IMR-90 (cell line): ENCODE data around the gene PCDHA11.

Source experiments
- BHLHE40 ChIP-seq: fragments of 150-350 bp; IDR thresholded peaks from 2 replicates; pipeline ENCODE4 v1.6.1; 2016; ENCODE audit warnings: mild to moderate bottlenecking, low read depth, low read length
- CEBPB ChIP-seq: IDR thresholded peaks from 2 replicates; pipeline ENCODE4 v1.6.1; 2012; ENCODE audit warnings: low read depth, low read length, improper control_type of control experiment
- CTCF ChIP-seq: conservative IDR thresholded peaks from 2 replicates; pipeline ENCODE4 v1.5.1; 2012; ENCODE audit warnings: mild to moderate bottlenecking, low read depth, low read length, improper control_type of control experiment
- FOS ChIP-seq: fragments of 150-350 bp; IDR thresholded peaks from 2 replicates; pipeline ENCODE4 v1.6.1; 2016; ENCODE audit warnings: low read depth, low read length
- MAFK ChIP-seq: IDR thresholded peaks from 2 replicates; pipeline ENCODE4 v1.6.1; 2012; ENCODE audit warnings: low read depth, low read length, improper control_type of control experiment
- MAZ ChIP-seq: IDR thresholded peaks from 2 replicates; pipeline ENCODE4 v1.6.1; 2012; ENCODE audit warnings: low read depth, mild to moderate bottlenecking, low read length, improper control_type of control experiment, moderate library complexity, borderline replicate concordance
- MXI1 ChIP-seq: IDR thresholded peaks from 2 replicates; pipeline ENCODE4 v1.6.1; 2012; ENCODE audit warnings: low read depth, mild to moderate bottlenecking, low read length, moderate library complexity, borderline replicate concordance
- POLR2A ChIP-seq: IDR thresholded peaks from 2 replicates; pipeline ENCODE4 v1.6.1; 2012; ENCODE audit warnings: mild to moderate bottlenecking, low read depth, low read length
- RAD21 ChIP-seq: IDR thresholded peaks from 2 replicates; pipeline ENCODE4 v1.6.1; 2012; ENCODE audit warnings: low read length, improper control_type of control experiment
- RCOR1 ChIP-seq: IDR thresholded peaks from 2 replicates; pipeline ENCODE4 v1.6.1; 2012; ENCODE audit warnings: mild to moderate bottlenecking, low read length, improper control_type of control experiment; ENCODE audit not compliant: insufficient replicate concordance
- RFX5 ChIP-seq: IDR thresholded peaks from 2 replicates; pipeline ENCODE4 v1.8.0; 2012; ENCODE audit warnings: low read depth, mild to moderate bottlenecking, low read length, moderate library complexity
- SMC3 ChIP-seq: fragments of 150-350 bp; IDR thresholded peaks from 2 replicates; pipeline ENCODE4 v1.6.1; 2016; ENCODE audit warnings: low read depth, mild to moderate bottlenecking, antibody characterized with exemption, low read length, moderate library complexity
- USF2 ChIP-seq: fragments of 150-350 bp; IDR thresholded peaks from 2 replicates; pipeline ENCODE4 v1.6.1; 2017; ENCODE audit warnings: mild to moderate bottlenecking, antibody characterized with exemption, low read length, low read depth

DNA sequence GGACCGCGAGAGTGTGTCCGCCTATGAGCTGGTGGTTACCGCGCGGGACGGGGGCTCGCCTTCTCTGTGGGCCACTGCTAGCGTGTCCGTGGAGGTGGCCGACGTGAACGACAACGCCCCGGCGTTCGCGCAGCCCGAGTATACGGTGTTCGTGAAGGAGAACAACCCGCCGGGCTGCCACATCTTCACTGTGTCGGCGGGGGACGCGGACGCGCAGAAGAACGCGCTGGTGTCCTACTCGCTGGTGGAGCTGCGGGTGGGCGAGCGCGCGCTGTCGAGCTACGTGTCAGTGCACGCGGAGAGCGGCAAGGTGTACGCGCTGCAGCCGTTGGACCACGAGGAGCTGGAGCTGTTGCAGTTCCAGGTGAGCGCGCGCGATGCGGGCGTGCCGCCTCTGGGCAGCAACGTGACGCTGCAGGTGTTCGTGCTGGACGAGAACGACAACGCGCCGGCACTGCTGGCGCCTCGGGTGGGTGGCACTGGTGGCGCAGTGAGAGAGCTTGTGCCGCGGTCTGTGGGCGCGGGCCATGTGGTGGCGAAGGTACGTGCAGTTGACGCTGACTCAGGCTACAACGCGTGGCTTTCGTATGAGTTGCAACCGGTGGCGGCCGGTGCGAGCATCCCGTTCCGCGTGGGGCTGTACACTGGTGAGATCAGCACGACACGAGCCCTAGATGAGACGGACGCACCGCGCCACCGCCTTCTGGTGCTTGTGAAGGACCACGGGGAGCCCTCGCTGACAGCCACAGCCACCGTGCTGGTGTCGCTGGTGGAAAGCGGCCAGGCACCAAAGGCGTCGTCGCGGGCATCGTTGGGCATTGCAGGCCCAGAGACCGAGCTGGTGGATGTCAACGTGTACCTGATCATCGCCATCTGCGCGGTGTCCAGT lies 32.9 kb upstream of the PCDHA11 start:
- no peak for TF ChIP-seq POLR2A
- TF ChIP-seq CTCF, result no peak
- no peak for TF ChIP-seq RAD21
- TF ChIP-seq USF2, result no peak
- no peak for TF ChIP-seq CEBPB
- no peak for TF ChIP-seq MAZ
- TF ChIP-seq RFX5, result no peak
- TF ChIP-seq SMC3, result no peak
- TF ChIP-seq BHLHE40, result no peak
- TF ChIP-seq MAFK, result no peak
- no peak for TF ChIP-seq FOS
- TF ChIP-seq MXI1, result no peak
- TF ChIP-seq RCOR1, result no peak
